ENCODE data around the gene CLTA.
"Not testable (repeated sequence)": the region's sequence is repeated elsewhere in the genome, so short reads cannot be mapped to it uniquely, and the experiment has no call there.

The CLTA gene

DNA sequence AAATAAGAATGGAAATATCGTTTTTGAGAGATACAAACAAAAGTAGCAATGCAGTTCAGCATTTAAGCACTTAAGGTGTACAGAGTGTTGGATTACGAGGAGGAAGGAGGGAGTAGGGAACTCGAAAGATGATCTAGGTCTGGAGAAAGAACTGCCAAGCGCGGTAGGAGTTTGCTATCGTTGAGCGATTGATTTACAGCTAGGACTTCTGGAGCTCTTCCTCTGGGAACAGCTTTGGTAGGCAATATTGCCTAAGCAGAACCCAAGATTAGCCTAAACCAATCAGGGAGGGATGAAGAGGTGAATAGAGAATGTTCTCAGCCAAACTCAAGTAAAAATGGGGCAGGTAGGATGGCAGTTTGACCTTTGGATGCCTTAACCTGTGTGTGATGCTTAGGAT is 965 bp downstream of the CLTA start:
- DNase-seq: no peak

DNA sequence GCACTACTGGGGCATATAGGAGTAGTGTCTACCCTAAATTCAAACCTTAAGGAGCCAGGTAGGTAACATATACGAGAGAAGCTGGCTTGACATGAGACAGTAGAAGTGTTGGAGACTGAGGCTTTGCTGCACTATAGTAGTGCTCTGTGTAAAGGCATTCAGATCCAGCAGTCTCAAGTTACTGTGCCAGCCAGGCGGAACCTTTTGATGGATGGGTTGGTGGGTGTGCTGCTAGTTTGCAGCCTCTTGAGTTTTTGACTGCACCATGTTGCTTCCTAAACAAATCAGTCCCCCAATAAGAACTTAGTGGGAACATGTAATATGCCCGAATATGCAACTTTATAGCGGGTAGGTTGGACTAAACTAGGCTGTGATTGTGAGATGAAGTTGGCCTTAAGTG is 1.5 kb downstream of the CLTA start:
- no peak for DNase-seq

DNA sequence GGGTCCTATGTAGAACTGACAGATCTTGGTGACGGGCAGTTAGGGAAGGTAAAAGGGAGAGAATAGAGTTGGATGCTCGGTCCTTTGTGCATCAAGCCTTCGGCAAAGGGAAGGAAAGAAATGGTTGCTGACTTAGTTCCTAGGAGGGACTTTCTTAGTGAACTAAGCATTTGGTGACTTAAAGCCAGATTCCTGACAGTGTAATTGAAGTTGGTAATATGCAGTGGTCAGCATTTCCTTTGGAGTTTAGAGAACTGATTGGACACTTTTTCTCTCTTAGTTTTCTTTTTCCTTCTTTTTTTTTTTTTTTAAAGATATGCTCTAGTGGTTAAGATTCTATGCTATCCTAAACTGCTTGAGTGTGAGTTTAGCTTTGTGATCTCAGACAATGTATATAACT is 2.3 kb downstream of the CLTA start:
- no peak for DNase-seq

DNA sequence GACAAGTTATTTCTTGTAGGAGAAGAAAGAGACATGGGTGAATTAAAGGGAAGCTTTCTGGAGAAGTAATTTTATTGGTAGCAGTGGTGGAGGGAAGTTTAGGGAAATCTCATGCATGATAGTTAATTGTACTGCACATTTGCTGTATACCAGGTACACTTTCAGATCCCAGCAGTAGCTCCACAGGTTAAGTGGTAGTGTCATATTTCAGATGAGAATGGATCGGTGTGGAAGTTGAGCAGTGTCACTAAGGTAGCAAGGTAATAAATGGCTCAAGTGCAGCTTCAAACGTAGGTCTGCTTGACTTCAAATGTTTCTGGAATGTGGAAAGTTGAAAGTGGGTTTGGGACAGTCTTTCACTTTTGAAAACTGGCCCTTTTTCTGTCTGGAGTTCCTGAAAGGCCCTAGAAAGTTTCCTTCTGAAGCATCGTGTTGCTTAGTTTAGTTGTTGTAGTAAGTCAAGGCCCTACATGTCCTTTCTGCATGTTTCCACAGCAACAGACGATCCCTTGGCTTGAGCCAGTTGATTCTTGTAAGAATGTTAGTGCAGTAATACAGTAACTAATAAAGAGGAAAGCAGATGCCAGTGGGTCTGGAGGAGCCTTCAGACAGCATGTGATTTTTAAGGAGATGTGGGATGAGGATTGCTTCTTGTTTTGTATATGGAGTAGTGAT is 3.7 kb downstream of the CLTA start:
- no peak for DNase-seq

DNA sequence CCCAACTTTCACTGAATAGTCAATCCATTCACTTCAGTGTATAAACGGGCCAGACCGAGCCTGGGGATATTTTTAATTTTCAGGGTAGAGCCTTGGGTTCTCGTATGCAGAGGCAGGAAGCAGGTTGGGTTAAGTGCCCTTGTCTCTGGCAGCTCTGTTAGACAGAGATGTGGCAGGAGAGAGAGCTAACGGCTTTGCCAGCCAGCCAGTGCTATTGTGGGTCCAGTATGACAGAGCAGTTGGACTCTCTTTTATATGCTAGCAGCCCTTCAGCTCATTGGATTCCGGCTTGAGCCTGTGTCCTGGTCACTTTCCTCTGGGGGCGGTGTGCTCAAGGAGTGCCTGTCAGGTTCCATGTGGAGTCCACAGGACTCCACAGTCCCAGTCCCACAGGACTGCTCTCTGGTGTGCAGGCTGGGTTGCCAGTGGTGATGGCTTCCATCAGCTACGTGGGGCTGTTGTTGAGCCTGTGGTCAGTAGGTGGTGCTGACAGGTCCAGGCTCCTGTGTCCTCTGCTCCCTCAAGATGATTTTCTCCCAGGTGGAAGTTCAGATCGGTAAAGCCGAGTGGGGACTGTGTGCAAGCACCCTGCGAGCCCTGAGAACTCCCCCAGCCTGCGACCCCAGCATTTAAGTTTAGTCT is 14.3 kb downstream of the CLTA start:
- DNase-seq: no peak

DNA sequence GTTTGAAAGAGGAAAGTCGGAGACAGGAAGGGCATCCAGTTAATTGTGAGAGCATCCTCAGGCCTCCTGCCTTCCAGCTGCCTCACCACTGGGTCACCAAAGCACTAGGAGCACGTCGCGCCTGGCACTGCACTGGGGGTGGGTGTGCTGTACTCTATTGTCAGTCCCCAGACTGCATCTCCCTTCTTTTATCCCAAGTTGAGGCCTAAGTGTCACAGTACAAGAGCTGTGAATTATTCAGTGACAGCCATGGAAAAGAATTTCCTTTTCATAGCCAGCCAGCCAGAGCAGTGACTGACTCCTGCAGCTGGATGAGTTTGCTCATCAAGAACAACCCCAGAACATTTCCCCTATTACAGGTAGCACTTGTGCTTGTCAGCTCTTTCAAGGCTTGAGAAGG is 16.3 kb downstream of the CLTA start:
- DNase-seq: no peak

DNA sequence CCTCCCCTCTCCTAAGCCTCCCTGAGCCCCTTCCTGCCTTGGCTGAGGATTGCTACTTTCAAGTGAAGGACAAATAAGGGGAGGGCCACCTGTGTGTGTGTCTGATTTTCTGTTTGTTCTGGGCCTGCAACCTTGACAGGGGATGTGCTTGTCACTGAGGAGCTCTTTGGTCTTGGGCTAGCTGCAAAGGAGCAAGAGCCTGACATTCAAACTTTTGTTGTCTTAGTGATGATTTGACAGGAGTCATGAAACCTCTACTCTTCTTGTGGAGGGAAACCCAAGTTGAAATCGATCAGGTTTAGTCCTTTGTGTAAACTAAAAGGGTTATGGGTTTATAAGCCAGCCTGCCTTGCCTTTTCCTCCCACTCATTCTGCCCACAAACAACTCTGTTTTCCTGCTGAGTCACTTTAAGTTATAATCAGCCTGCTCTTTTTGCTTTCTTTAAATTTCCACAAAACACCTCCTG is 16.9 kb downstream of the CLTA start:
- peak in 1 of 2 donors; percentile 7 for DNase-seq

DNA sequence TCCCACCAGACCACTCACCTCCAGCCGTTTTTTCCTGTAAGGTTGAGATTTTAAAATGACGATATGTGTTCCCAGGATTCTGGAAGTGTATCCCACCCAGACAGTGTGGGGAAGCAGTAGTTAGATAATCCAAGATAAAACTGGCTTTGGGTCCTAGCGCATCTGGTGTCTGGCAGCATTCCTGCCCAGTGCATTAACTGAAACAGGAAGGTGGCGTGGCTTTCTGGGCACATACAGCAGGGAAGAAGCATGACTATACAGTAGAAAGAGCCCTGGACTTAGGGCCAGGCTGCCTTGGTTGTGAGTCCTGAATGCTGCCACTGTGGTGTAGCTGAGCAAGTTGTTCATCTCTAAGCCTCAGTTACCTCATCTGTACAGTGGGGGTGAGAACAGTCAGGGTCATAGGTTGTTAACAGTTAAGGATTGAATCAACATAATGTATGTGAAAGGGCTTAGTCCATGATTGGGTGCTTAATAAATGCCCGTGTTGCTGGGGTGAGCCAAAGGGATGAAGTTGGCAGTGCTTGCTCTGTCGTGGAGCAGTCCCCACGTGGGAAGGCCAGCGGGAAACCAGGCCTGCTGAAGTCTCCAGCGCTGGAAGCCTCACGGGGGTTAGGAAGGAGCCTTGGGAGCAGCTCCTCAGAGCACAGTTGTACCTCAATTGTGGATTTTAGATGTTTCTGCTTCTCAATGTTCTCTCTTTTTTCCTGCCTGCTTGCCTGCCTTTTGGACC is 18.0 kb downstream of the CLTA start:
- DNase-seq: no peak

DNA sequence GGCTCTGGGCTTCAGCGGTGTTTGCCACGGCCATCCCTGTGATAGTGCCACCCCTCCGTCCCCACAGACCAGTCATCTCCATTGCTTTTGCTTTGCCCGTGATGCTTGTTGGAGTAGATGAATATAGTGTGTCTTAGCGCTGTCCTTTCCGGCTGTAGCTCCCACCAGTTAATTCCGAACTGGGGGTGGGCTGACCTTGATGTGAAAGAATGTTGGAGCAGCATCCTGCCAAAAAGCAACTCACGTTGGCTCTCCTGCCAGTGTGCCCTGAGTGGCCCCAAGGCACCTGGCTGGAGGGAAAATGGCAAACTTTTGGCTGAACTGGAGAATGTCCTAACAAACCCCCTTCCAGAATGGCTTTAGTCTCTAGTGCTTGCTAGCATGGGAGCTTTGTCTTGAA is 20.0 kb downstream of the CLTA start:
- DNase-seq: no peak

DNA sequence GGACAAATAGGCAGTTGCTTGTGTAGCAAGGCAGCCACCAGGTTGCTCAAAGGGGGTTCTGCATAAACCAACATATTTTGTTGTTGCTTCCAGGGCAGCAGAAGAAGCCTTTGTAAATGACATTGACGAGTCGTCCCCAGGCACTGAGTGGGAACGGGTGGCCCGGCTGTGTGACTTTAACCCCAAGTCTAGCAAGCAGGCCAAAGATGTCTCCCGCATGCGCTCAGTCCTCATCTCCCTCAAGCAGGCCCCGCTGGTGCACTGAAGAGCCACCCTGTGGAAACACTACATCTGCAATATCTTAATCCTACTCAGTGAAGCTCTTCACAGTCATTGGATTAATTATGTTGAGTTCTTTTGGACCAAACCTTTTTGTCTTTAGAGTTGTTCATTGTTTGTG is 20.8 kb downstream of the CLTA start:
- DNase-seq: no peak

DNA sequence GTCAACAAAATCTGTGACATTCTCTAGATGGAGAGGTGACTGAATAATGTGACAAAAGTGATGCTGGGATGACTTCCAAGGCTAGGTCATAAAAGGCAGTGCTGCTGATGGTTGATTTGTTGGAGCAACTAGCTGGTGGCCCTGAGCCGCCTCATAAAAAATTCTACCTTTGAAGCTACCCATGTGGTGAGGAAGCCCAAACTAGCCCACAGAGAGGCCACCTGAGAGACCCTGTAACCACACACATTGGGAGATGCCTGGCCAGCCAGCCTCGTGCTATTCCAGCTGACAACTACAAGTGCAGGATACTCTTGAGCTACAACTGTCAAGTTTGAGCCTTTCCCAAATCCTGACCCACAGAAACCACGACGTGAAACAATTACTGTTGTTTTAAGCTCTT is 22.7 kb downstream of the CLTA start:
- no peak for DNase-seq

DNA sequence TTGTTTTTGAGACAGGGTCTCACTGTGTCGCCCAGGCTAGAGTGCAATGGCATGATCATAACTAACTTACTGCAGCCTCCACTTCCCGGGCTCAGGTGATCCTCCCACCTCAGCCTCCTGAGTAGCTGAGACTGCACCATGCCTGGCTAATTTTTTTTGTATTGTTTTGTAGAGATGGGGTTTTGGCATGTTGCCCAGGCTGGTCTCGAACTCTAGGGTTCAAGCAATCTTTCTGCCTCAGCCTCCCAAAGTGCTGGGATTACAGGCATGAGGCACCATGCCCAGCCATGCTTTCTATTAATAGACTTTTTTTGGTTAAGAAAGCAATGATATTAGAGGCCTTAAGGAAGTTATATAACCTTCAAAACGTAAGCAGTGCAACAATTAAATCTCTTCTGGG is 23.3 kb downstream of the CLTA start:
- no peak for DNase-seq

DNA sequence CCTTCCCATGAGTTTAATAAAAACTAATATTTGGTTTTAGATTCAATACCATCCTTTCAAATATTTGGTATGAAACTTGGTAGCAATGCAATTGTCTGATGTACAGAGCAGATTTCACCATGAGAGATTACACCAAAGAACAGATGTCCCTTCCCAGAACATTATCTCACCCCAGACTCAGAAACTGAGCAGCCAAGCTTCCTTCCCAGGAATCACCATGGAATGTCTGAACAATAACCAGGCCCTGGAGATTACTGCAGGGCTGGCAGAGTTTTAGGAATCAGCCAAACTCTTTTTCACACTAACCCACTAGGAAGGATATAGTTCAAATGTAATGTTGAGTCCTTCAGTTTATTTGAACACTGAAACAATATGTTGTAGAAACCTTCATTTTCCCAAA is 23.9 kb downstream of the CLTA start:
- no peak for DNase-seq

DNA sequence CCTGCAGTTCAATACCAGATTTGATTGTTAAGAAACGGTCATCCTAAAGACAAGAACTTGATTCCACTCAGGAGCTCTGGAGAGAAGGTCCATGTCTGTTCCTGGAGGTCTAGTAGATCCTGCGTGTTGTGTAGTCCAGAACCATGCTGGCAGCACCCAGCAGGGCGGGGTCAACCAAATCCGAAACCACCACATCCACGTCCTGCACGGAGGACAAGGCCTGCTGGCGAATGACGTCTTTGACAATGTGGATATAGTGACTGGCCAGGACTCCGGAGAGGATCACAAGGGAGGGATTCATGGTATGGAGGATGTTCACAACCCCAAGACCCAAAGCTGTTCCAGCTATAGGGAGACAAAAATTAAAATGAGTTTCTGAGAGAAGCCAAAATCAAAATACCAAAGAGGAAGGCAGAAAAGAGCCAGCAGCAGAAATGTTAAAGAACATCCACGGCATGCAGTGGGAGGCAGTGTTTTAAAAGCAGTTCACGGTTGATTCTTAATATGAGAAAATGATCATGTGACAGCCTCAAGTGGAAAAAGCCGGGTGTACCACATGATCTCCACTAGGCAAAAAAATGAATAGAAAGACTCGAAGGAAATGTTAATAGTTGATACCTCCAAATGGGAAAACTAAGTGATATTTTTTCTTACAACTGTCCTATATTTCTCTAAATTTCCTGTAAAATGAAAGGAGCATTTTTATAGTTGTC is 26.7 kb downstream of the CLTA start:
- DNase-seq: no peak

DNA sequence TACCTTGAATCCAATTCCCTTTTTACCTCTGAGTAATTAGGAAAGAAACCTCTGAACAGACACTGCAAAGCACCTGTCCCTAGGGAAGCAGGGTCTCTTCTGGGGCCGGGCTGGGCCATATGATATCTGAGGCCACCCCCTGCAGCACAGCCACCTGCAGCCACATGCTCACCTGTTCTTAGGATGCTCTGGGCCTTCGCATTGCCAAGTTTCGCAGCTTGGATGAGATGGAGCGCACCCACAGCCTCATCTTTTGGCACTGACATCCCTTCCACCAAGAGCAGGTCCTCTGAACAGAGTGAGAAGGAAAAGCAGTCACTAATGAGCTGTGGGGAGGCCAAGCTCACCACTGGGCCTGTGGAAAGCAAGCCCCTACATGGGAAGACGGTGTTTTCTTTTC is 27.3 kb downstream of the CLTA start:
- DNase-seq: no peak

DNA sequence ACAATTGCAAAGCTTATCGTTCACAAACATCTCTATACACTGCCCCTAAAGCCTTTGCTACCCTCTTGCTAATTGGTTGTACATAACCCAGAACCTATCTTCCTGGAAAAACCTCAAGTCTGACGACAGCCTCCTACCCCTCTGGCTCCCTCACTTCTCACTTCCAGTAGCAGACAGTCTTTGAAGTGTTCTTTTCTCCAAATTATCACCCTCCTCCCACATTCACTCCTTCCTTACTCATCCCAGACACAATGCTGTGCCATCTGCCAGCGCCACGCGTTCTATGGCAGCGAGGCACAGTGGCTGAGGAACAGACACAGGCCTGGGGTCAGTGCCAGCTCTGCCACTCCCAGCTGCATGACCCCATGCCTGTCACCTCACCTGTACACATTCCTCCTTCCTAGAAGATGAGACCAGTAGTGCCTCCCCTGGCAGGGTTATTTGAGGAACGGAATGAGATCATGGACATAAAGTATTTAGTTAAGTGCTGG is 27.7 kb downstream of the CLTA start:
- DNase-seq: no peak

DNA sequence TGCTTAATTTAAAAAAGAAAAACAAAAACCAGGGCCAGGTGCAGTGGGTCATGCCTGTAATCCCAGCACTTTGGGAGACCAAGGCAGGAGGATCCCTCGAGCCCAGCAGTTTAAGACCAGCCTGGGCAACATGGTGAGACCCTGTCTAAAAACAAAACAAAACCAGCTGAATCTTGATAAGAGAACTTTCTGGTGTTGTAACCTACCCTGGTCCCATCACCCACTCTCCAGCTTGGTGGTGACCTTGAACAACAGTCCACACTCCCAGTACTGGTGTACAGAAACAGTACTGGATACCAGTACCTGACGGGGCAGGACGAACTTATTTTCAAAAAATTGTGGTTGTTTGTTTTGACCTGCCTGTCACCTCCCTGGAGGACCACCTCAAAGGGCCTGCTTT is 30.9 kb downstream of the CLTA start:
- no peak for DNase-seq

DNA sequence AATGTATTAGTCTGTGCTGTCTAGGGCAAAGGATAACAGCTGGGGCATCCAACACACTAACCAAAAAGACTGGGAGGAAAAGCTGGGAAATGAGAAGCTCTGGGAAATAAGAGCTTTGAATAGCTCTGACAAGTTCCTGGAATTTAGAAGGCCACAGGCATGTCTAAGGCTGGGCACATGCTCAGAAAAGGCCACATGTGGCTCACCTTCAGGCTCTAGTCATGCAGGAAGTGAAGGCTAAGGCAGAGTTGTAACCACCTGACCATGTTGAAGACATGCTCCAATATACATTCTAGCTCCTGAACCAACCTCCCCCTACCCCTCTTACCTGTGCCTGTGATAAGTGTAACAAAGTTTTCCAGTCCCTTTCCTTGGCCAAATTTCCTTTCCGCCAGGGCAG is 31.7 kb downstream of the CLTA start:
- DNase-seq: no peak

DNA sequence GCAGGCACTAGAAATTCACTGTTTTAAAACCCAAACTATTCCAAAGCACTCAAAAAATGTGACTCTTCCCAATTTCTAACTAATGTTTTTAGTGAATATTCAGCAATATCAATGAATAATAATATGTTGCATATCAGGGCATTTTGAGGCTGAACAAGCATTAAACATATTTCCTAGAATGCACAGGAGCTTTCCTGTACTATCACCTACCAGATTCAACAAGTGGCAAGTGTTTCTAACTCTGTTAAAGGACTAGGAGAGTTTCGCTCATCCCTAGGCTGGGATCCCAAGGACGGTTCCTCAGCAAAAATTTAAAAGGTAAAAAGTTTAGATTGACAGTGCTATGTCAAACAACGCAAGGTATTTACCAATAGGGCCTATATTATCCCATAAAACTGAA is 46.5 kb downstream of the CLTA start:
- no peak for DNase-seq

DNA sequence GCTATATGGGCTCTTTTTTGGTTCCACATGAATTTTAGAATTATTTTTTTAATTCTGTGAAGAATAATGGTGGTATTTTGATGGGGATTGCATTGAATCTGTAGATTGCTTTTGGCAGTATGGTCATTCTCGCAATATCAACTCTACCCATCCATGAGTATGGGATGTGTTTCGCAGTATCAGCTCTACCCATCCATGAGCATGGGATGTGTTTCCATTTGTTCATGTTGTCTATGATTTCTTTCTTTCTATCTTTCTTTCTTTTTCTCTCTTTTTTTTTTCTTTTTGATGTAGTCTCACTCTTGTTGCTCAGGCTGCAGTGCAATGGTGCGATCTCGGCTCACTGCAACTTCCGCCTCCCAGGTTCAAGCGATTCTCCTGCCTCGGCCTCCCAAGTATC is 48.5 kb downstream of the CLTA start:
- not testable (repeated sequence) for DNase-seq

DNA sequence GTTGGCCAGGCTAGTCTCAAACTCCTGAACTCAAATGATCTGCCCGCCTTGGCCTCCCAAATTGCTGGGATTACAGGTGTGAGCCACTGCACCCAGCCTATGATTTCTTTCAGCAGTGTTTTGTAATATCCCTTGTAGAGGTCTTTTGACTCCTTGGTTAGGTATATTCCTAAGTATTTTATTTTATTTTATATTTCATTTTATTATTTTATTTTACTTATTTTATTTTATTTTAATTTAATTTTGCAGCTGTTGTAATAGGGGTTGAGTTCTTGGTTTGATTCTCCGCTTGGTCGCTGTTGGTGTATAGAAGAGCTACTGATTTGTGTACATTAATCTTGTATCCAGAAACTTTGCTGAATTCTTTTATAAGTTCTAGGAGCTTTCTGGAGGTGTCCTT is 49.0 kb downstream of the CLTA start:
- not testable (repeated sequence) for DNase-seq

DNA sequence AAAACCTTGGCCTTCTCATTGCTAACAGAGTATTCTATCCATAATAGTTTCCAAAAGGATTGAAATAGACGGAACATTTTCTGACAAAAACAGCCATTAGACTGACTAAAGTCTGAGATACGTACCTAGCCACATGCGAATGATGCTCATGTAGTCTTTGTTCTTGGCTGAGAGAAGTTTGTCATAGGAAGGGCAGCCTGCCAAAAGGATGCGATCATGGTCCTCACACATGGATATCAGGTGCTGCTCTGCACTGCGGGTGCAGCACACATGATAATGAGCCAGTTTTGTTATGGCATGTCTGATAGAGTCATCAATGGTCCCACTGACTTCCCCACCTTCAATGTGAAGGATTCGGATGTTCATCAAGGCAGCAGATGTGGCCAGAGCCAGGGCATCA is 55.2 kb downstream of the CLTA start:
- no peak for DNase-seq

DNA sequence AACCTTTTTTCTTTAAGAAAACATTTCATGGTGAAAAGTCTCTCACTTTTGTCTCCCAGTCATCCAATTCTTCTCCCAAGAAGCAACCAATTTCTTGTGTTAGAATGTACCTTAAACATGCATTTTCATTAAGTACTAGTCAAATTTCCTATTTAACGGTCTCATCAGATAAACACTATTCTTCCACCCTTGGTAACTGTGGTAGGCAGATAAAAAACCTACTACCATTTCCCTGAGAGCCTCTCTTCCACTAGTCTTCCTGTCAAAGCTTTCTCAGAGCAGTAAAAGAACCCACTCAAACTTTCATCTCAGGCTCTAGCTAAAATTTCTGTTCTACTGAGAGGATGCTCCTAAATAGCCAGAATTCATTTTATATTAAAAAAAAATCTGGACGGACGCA is 56.6 kb downstream of the CLTA start:
- no peak for DNase-seq

DNA sequence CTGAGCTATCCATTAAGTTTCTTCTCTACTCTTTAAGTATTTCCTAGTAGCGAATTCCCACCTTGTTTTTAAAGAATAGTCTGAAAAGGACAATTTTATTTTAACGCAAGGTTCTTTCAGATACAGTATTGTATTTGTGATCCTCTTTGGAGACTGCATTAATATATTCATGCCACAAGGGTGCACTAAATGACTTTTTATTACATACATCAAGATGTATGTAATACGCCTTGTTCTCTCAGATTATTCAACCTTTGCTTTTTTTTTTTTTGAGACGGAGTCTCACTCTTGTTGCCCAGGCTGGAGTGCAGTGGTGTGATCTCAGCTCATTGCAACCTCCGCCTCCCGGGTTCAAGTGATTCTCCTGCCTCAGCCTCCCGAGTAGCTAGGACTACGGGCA is 57.3 kb downstream of the CLTA start:
- not testable (repeated sequence) for DNase-seq
